Right hindlimb (tissue), 1 donor: ENCODE measurements around the gene MICA.
A peak's percentile ranks its signal among the peaks of the same experiment; 100 is the strongest.

ENCODE experiments used
- DNase-seq: peaks from one replicate; pipeline ENCODE4 v3.0.0-alpha.2; 2018

MICA gene

GRCh38 chr6:31462964-31463870 lies 59.8 kb downstream of the MICA start:
- DNase-seq = peak; percentile 68

- DNase-seq = no peak
Measured at GRCh38 chr6:31464252-31465184, 61.1 kb downstream of the MICA start.
